DMS53 treated with DMSO at 0.1 percent for 48 hours (cell line): Measurements from ENCODE around the gene ARVCF.

ENCODE experiments used
- DNase-seq: peaks from one replicate; lab custom pipeline; 2025; ENCODE audit not compliant: unreplicated experiment; lab: John Stamatoyannopoulos, UW

ARVCF gene

DNA sequence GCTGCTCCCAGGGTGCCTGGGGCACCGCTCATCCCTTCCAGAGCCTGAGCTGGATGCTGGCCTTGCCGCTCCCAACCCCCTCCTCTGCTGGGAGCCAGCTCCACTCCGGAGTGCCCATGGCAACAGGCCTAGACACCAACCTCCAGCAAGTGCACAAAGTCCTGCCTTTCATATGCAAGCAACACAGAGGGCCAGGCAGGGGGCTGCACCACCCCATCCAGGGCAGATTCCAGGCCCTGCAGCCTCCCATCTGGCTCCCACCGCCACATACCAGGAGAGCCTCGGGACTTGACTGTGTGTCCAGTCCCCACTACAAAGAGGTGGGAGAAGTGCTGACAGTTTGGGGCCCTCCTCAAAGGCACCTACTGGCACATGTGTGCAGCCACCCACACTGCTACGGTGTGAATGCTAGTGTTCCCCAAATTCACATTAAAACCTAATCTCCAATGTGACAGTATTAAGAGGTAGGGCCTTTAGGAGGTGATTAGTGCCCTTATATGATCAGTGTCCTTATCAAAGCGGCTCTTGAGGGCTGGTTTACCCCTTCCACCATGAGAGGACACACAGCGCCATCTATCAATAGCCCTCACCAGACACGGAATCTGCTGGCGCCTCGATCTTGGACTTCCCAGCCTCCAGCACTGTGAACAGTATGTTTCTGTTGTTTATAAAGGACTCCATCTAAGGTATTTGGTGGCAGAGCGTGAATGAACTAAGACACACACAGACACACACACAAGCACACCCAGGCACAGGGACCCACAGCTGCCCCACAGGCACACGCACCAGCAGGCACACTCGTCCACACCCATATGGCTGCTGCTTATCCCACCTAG, 16.2 kb downstream of the ARVCF start:
- no peak for DNase-seq

DNA sequence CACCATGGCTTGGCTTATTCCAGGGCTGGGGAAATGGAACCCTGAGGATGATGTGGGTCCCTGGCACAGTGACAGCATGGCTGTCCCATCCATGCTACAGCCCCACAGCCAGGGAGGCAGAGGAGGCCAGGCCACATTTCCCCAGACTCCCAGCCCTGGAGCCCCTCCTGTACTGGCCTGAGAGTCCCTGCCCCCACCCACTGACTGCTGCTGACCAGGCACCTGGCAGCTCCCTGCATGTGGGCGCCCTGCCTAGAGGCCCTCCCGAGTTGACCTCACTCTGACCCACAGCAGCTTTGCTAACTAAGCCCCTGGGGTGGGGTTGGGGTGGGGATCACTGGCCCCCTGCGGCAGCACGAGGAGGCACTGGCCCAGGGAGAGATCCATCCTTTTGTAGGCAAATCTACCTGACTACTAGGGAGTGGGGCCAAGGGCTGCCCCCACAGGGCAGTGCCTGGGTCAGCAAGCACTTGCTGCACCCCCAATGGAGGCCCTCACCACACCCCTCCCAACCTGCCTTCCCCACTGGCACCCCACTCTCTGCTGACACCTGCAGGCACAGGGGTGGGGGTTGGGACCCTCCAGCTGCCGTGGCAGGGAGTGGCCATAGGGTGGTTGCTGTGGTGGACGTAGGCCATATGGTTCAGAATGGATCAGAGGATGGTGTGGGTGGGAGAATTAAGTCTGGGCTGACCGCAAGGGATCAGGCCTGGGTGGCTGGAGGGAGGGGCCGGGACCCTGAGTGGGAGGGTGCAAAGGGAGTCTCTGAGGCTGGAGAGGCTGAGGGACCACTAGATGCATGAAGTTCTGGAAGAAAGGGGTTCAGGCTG, 17.4 kb downstream of the ARVCF start:
- no peak for DNase-seq

DNA sequence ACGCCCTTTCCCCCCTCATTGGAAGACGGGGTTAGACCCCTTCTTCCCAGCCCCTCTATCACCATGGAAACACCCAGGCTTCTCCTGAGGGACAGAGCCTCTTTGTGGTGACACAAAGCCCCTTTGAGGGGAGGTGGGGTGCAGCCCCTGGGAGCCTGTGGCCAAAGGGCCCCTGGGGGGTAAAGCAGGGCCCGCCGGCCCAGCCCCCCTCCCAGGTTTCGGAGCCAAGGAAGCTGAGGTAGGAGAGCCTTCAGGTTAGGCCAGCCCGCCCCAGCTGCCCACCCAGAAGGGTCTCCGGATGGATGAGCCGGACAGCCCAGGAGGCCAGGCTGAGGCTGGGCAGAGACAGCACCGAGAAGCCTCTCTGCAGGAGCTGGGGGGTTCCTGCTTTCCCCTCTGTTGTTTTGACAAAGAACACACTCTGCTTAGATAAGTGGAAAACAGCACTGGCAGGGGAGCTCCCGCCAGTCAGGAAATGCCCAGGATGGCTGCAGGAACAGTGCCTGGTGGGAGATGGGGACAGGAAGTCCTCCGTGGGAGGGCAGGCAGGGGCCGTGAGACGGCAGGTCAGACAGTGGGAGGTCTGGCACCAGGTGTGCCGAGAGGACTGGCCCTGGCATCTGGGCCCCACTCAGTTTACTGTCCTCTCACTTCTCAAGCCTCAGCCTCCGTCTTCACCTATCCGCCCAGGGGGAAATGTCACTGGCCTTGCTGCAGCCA, 18.2 kb downstream of the ARVCF start:
- no peak for DNase-seq

DNA sequence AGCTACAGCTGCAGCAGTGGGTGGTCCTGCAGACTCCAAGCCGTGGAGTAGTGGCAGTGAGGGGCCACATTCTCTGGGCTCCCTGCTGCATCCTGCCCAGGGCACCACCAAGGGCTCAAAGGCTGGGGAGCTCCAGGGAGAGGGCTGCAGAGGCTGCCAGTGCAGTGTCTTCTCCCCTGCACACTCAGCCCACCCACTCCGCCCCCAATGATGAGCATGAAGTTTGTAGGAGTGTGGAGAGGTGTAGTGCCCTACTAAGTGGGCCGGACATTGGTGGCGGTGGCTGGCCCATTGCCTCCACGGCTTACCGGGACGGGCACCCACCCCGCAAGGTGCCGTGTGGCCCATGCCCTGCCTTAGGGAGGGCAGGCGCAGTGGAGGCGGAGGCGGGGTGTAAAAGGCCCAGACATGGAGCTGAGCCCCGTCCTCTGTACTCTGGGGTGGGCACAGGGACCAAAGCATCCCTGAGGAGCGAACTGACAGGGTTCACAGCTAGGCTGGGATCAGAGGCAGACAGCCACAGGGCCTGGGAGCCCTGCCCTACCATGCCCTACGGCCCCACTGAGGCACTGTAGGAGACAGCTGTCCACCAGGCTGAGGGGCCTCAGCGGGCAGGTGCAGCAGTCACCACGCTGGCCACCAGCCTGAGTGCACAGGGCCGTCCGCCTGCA, 18.9 kb downstream of the ARVCF start:
- no peak for DNase-seq

DNA sequence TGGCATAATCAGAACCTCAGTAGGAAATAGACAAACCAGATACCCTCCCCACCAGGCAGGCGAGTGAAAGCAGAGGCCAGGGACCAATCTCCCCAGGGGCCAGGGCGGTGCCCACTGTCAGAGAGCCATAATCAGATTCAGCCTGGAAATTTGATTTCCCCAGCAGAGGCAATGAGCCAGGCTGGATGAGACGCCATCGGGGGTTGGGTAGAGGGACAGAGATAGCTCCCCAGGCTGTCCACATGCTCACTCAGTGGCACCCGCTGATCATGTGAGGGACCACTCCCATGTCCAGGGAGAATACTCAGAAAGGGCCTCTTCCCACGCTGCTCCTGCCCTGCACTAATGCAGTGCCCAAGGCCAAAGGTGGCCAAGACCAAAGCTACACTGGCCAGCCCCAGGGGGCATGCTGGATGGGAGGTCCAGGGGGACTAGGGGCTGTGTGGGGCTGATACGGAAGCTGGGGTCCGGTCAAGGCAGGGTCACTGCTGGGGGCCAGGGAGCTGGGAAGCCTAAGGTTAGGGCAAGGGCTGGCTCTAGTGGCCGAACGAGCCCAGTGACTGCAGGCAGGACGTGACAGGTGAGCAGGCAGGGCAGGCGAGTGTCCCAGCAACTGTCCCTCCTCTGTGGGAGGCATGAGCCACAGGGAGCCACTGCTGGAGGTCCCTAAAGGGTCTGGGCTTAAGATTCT, 19.8 kb downstream of the ARVCF start:
- no peak for DNase-seq

DNA sequence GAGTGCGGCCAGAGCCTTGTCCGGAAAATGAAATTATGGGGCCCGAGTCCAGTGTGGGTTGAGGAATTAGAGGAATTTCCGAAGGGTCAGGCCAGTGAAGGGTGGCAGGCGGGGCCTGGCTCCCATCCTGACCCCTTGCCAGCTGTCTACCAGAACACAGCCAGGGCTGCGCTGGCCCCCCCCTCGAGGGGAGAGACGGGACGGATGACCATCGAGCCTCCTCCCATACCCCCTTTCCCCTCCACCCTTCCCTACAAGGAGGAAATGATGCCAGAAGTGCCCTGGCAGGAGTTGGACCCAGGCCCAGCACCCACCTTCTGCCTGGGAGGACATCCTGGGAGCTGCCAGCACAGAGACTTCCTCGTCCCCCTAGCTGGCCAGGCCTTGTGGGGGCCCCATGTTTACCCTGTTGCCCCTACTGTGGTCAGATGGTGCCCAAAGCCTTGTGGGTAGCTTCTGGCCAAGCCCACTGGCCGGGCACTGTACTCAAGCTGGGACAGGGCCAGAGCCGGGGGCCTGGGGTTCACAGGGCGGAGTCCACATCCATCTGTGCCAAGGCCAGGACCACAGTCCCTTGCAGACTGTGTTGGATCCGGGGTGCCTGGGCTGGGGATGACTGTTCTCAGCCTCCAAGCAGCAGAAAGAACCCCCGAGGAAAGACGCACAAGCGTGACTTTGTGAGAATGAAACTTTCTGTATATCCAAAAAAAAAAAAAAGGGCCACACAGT, 20.8 kb downstream of the ARVCF start:
- no peak for DNase-seq

DNA sequence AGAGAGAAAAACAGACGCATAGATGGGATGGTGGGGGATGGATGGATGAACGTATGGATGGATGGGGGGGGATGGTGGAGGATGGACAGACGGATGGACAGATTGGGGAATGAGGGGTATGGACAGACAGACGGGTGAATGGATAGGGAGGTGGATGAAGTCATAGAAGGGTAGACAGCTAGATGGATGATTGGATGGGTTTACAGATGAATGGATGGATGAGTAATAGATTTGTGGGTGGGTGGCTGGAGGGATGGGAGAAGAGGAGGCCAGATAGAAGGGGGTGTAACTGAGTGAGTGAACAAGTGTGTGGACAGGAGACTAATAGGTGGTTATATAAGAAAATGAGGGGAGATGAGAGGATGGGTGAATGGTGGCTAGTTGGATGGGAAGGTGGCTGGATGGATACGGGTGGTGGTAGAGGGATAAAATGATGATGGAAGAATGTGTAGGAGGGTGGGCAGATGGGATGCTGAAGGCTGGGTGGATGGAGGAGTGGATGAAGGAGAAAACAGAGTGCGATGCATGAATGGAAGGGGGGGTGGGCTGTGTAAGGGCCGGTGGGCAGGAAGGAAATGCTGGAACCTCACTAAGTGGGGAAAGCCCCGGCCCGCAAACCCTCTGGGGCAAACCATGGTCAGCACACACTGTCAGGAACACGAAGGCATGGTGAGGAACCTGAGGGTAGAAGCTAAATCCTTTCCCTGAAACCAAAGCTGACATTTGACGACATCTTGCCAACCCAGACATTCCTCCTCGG, 21.6 kb downstream of the ARVCF start:
- no peak for DNase-seq

DNA sequence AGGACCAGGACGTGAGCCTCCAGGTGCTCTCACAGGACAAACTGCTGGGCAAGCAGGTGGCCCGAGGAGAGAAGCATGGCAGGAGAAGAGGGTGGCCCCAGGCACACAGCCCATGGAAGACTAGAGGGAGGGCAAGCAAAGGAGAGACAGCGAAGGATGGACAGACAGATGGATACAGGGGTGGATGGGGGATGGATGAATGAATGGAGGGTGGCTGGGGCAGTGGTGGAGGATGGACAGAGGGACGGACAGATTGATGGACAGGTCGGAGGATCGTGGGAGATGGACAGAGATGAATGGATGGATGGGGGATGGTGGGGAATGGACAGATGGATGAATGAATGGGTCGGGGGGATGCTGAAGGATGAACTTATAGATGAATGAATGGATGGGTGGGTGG, 22.7 kb downstream of the ARVCF start:
- DNase-seq = no peak

DNA sequence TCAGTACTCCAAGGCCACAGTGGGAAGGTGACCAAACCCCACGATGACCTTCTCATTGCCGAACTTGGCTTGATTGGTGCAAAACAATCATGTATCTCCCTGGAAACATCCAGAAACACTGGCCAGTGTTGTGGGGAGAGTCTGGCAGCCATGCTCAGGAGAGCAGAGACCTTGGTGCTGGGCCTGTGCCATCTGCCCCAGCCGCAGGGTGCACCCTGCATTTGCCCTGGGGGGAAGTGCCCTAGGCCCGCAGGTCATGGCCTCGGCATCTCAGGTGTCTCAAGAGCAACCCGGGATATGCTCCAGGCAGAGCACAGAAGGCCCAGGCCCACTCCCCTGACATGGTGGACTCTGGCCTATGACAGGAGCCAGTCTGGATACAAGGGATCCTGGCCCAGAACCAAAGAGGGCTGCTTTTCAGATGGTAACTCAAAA, 23.7 kb downstream of the ARVCF start:
- DNase-seq = no peak

DNA sequence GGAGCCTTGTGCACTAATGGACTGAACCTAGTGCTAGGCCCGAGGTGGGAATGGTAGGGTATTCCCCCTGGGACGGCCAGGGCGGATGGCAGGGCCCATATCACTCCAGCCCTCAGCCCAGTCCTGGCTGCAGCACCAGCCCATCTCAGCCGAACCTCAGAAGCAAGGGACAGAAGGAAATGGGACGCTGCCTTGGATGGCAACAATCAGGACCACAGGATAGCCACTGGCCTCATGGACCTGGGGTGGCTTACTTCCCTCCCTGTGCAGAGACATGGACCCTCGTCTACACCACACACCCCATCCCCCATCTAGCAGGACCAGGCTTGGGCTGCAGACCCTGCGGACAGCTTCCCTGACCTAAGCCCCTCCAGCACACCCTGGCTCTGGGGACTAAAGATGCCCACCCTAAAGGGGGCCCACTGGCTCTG, 24.1 kb downstream of the ARVCF start:
- no peak for DNase-seq

DNA sequence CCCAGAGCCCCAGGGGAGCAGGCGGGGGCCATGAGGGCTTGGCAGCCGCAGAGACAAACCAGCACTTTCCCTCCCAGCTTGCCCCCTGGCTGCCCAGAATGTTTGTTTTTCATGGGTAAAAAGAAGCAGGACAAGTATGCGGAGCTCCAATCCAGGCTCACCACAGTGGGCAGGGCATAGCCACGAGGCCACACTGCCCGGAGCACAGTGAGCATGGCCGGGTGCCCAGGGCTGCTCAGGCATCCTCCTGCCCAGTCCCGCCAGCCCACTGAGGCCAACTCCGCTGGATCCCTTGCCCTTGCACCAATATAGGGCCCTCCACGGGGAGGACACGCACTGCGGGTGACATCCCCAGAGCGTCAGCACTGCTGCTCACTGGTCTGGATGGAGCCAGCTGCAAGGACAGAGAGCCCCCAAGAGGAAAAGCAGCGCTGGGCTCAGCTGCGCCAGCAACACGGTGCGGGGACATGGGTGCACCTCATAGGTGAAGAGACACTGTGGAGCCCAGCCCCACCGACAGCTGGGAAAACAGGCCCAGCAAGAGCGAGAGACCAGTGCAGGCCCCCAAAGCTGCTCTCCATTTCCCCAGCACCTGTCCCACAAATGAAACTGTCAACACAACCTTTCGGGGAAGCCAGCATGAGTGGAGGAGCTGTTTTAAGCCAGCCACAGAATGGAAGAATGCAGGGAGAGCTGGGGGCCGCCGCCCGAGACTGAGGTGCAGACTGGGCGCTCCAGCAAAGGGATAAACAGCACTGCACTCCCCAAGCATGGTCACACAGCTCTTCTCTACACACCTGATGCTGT, 24.8 kb downstream of the ARVCF start:
- DNase-seq = no peak

DNA sequence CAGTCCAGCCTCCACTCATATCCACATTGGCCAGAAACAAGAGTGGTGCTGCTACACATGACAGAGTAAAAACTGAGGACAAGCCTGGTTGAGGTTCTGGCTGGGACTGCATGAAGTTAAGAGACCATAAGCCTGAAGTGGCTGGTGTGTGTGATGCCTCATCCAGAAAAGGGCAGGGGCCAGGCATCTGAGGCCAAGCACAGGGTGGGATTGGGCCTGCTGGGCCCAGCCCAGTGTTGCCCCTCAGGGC, 25.3 kb downstream of the ARVCF start:
- DNase-seq = no peak

DNA sequence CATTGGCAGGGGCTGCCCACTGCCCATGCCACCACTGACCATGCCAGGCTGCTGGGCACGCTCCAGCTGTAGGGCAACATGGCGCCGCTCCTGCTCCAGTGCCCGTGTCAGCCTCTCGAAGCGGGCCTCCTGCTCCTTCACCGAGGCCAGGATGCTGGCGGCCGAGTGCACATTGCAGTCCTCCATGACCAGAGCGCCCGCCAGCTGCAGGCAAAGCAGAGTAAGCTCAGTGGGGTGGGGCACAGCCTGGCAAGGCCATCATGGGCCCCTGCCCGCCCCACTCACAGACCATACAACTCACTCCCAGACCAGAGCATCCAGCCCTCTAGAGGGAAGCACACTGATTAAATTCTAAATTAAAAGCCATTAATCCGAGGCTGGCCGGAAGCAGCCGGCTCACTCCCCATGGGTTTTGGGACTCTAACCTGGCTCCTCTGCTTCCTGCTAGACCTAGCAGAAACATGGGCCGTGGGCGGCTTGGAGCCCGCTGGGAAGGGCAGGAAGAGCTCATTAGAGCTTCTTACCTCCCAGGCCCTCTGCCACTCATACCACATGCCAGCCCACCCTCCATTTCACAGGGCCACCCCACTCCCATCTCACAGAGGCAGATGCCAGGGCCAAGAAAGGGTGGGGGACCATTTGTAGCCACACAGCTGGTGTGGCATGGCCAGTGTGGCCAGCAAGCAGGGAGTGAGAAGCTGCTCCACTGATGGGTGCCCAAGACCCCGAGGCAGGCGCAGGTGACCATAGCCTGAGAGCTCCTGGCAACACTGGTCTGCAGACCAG, 25.8 kb downstream of the ARVCF start:
- DNase-seq = no peak

DNA sequence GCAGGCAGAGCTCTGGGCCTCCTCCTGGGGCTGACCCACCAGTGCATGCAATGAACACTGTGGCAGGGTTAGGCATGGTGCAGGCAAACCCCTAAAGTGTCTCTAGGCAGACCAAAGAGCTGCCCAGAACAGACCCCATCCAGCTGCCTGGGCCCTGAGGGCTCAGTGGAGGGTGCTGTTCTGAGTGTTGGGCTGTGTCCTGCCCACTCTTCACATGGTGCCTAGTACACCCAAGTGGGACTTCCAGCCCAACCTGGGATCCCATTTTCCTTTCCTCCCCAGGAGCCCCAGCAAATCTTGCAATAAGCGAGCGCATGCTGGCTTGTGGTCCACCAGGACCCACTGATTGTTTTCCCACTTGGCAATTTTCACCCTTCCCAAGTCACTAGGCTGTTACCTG, 26.4 kb downstream of the ARVCF start:
- no peak for DNase-seq

DNA sequence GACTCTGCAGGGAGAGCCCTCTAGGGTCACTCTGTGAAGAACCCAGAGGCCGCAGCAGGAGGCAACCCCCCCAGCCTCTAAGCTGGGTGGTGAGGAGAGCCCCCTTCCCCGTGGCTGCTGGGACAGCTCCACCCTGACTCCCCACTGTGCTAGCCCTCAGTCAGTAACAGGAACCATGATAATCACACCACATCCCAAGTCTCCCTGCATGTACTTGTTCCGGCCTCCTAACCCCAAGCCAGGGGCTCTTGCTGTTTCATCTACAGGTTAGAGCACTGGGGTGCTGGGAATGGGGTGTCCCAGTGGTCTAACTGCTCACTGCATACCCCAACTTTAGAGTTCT, 26.9 kb downstream of the ARVCF start:
- DNase-seq = no peak

DNA sequence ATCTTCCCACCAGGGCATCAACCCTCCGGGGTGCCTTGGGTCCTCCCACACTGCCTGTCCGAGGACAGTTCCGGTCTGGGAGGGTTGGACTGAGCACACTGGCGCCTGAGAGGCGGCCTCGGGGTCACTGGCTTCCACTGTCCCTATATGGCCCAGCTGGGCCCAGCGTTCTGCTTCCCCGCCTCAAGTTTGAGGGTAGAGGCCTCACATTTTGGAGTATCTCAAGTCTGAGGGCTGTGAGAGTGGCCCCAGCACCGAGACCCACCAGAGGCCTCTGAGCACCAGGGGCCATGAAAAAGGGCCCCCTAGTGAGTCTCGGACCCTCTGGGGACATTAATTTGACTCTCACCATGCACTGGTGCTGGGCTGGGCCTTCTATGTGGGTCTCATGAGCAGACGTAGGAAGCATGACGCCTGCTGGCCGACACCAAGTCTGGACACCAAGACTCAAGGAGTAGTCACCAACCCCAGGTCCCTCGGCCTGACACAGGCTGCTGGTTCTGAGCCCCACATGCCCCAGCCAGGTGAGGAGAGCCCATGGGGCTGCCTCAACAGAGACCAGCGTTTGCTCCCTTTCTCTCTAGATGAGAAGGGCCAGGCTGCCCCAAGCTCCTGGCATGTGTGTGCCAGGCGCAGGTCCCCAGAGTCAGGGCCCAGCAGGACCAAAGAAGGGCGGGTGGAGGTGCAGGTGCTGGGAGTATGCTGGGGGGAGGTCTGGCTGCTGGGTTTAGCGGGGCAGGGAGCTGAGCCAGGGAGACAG, 27.5 kb downstream of the ARVCF start:
- no peak for DNase-seq

DNA sequence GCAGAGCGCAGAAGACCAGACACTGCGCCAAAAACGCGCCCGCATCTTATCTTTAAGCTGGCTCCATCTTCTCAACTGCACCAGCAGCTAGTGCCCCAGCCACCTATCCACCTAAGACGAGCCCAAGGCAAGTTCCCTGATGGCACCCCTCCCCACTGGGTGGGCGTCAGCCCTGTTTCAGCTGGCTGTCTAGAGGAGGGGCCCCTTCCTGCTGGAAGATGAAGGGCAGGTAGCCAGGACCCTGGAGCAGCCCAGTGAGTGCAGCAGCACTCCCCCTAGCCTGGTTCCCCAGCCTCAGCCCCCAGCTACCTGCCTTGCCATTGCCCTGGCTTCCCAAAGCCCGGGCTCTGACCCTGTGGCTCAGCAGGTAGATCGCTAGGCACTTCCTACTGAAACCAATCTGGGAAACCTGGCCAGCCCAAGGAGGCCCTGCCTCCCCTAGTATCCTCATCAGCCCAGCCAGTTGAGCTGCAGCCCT, 28.3 kb downstream of the ARVCF start:
- DNase-seq = no peak
